Sigmoid colon (tissue), 4 donors: Measurements from ENCODE around the gene UROC1.

Experiments used
- POLR2A ChIP-seq, 2 donors: fragments of 450-650 bp; IDR thresholded peaks; one replicate each; pipeline ENCODE4 v1.6.1; 2016; ENCODE audit warnings: antibody characterized with exemption in 2 of 2, mild to moderate bottlenecking in 2 of 2, moderate library complexity in 2 of 2
- POLR2AphosphoS5 ChIP-seq, 4 donors: sonication (generic); formaldehyde crosslinking; IDR thresholded peaks; one replicate each; pipeline ENCODE4 v1.6.1; 2017; ENCODE audit warnings: antibody characterized with exemption in 4 of 4
- TF ChIP-seq, protein P1 (sequence below), 4 experiments: fragments of 450-650 bp in 3 of 4; fragments of 200-600 bp in 1 of 4; IDR thresholded peaks; one replicate each; pipeline ENCODE4 v1.5.1; 2016 to 2019; ENCODE audit warnings: antibody characterized with exemption in 4 of 4, mild to moderate bottlenecking in 3 of 4, moderate library complexity in 2 of 4

DNA sequence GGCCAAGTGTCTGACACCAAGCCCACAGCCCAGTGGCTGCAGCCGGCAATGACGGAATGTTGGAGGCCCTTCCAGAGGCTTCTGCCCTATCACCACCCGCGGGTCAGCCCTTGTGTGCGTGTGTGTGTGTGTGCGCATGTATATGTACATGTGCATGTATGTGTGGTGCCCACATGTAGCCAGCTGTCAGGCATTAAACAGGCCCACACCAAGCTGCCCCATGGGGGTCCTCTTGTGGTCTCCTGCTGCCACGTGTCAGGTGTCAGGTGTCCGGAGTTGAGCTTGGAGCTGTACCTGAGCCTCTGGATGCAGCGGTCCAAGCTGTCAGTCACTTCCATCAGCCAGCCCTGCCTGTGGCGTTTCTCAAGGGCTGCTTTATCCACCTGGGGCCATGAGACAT lies 13.9 kb downstream of the UROC1 start:
- TF ChIP-seq, protein P1, sequence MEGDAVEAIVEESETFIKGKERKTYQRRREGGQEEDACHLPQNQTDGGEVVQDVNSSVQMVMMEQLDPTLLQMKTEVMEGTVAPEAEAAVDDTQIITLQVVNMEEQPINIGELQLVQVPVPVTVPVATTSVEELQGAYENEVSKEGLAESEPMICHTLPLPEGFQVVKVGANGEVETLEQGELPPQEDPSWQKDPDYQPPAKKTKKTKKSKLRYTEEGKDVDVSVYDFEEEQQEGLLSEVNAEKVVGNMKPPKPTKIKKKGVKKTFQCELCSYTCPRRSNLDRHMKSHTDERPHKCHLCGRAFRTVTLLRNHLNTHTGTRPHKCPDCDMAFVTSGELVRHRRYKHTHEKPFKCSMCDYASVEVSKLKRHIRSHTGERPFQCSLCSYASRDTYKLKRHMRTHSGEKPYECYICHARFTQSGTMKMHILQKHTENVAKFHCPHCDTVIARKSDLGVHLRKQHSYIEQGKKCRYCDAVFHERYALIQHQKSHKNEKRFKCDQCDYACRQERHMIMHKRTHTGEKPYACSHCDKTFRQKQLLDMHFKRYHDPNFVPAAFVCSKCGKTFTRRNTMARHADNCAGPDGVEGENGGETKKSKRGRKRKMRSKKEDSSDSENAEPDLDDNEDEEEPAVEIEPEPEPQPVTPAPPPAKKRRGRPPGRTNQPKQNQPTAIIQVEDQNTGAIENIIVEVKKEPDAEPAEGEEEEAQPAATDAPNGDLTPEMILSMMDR (IDR thresholded peaks at IDR 0.05): no peak
- TF ChIP-seq POLR2AphosphoS5 (IDR thresholded peaks at IDR 0.05): no peak
- no peak for TF ChIP-seq POLR2A (IDR thresholded peaks at IDR 0.05)
